Neural progenitor cell (in vitro differentiated cells): Measurements from ENCODE around the gene PLB1. TPM values are rescaled to one million over a fixed set of nuclear protein-coding genes. Genes with fewer than 3 reads are reported as not detected.
A peak's percentile ranks its signal among the peaks of the same experiment; 100 is the strongest.

Source experiments
- DNase-seq: peaks from one replicate; pipeline ENCODE4 v3.0.0-alpha.2; 2016; ENCODE audit warnings: low spot score
- H2AFZ ChIP-seq: fragments of 200-600 bp; sonication (generic); replicated peaks from 2 replicates; pipeline ENCODE4 v1.6.1; 2016; ENCODE audit warnings: antibody characterized with exemption
- H3F3A ChIP-seq: fragments of 200-600 bp; sonication (generic); 2 replicates; pipeline ENCODE4 v1.6.1; 2016; ENCODE audit warnings: antibody characterized with exemption, low read depth
- H3K27ac ChIP-seq: fragments of 200-600 bp; sonication (generic); 2 replicates; pipeline ENCODE4 v1.5.1; 2016; ENCODE audit warnings: mild to moderate bottlenecking
- H3K27me3 ChIP-seq: fragments of 200-600 bp; sonication (generic); 2 replicates; pipeline ENCODE4 v1.6.1; 2016; ENCODE audit warnings: mild to moderate bottlenecking, moderate library complexity
- H3K36me3 ChIP-seq: fragments of 200-600 bp; sonication (generic); 2 replicates; pipeline ENCODE4 v1.5.1; 2016
- H3K4me1 ChIP-seq: fragments of 200-600 bp; sonication (generic); 2 replicates; pipeline ENCODE4 v1.6.1; 2016; ENCODE audit warnings: mixed run types
- H3K4me2 ChIP-seq: fragments of 200-600 bp; sonication (generic); 2 replicates; pipeline ENCODE4 v1.6.1; 2016
- H3K4me3 ChIP-seq: fragments of 200-600 bp; sonication (generic); 2 replicates; pipeline ENCODE4 v1.5.1; 2016
- H3K79me2 ChIP-seq: fragments of 200-600 bp; sonication (generic); 2 replicates; pipeline ENCODE4 v1.6.1; 2016; ENCODE audit warnings: low read depth
- H3K9ac ChIP-seq: fragments of 200-600 bp; sonication (generic); 2 replicates; pipeline ENCODE4 v1.6.1; 2016
- H3K9me3 ChIP-seq: fragments of 200-600 bp; sonication (generic); 2 replicates; pipeline ENCODE4 v1.5.1; 2016; ENCODE audit warnings: low read depth
- H4K20me1 ChIP-seq: fragments of 200-600 bp; sonication (generic); 2 replicates; pipeline ENCODE4 v1.6.1; 2016; ENCODE audit warnings: low read depth
- H3K27ac Mint-ChIP-seq: 3 replicates; pipeline ENCODE4 v1.8.0; 2021; ENCODE audit warnings: mixed read lengths
- H3K27me3 Mint-ChIP-seq: 2 replicates; pipeline ENCODE4 v1.8.0; 2022; ENCODE audit warnings: low read depth, mild to moderate bottlenecking, inconsistent platforms, moderate library complexity, mixed read lengths; ENCODE audit not compliant: insufficient read depth
- H3K36me3 Mint-ChIP-seq: 3 replicates; pipeline ENCODE4 v1.8.0; 2021; ENCODE audit warnings: mixed read lengths
- H3K4me1 Mint-ChIP-seq: 3 replicates; pipeline ENCODE4 v1.8.0; 2021; ENCODE audit warnings: mixed read lengths
- H3K4me3 Mint-ChIP-seq: 3 replicates; pipeline ENCODE4 v1.8.0; 2021; ENCODE audit warnings: mild to moderate bottlenecking, moderate library complexity, mixed read lengths
- H3K9me3 Mint-ChIP-seq: 3 replicates; pipeline ENCODE4 v1.8.0; 2020; ENCODE audit warnings: mixed read lengths
- EZH2 ChIP-seq: fragments of 200-600 bp; sonication (generic); IDR thresholded peaks from 2 replicates; pipeline ENCODE4 v1.6.1; 2017; ENCODE audit warnings: antibody characterized with exemption, mild to moderate bottlenecking, moderate library complexity
- EZH2phosphoT487 ChIP-seq: fragments of 200-600 bp; sonication (generic); IDR thresholded peaks from 2 replicates; pipeline ENCODE4 v1.6.1; 2017; ENCODE audit warnings: antibody characterized with exemption
- total RNA-seq: library from RNA; depleted of rRNA; stranded (reverse); fragments of >200 nt; gene quantifications from 2 replicates; pipeline ENCODE4 v1.2.3, GENCODE V29; 2015; ENCODE audit warnings: low replicate concordance
- TF ChIP-seq, protein P1 (sequence below): fragments of 200-600 bp; sonication (generic); IDR thresholded peaks from 2 replicates; pipeline ENCODE4 v1.5.1; 2017; ENCODE audit warnings: antibody characterized with exemption, mild to moderate bottlenecking

Gene PLB1
- total RNA-seq, 1 donor from 2014 or later = not detected

DNA sequence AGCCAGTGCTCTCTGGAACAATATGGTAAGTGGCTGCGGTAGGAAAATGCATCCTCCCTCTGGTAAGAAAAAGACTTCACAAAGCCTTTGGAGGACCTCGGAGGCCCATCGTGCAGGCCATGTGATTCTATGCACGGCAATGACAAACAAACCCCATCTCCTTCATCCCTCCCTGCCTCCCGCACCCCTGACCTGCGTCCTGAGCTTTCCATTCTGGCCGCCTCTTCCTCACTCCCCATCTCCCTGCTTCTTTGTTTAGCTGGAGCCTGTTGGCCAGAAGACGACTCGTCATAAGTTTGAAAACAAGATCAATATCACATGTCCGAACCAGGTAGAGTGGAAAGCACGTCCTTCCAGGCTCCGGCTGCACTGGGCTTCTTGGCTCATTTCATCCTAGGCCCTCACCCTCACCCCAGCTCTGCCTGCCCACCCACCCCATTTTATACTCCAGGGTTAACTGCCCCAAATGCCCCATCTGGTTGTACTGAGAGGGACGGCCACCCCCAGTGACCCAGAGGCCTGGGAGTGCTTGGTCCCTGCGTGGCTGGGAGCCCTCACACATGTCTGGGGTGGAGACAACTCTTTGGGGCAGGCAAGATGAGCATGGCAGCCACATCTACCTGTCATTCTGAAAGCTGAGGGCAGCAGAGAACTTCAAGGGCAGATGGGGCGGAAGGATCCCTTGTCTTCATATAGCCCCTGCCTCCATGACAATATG is 94.0 kb downstream of the PLB1 start:
- Histone ChIP-seq H3K36me3 (no peaks in the 10 kb centered on the region), H3K27me3 (no peaks in the 10 kb centered on the region), H3F3A (no peaks in the 10 kb centered on the region), H2AFZ (no peak overlapping the region), H3K4me2 (no peak overlapping the region), H4K20me1 (no peaks in the 10 kb centered on the region), H3K9me3 (no peaks in the 10 kb centered on the region), H3K27ac (no peak overlapping the region), H3K79me2 (no peaks in the 10 kb centered on the region), H3K9ac (no peak overlapping the region), H3K4me1 (peaks cover 7% of the 10 kb centered on the region), H3K4me3 (no peak overlapping the region)
- Mint-ChIP-seq H3K4me3 (no peak overlapping the region), H3K4me1 (peaks cover 27% of the 10 kb centered on the region), H3K27me3 (peaks cover 2% of the 10 kb centered on the region), H3K36me3 (no peaks in the 10 kb centered on the region), H3K27ac (peak overlapping the region; percentile 74), H3K9me3 (no peaks in the 10 kb centered on the region)
- no peak for TF ChIP-seq EZH2phosphoT487
- TF ChIP-seq, protein P1, sequence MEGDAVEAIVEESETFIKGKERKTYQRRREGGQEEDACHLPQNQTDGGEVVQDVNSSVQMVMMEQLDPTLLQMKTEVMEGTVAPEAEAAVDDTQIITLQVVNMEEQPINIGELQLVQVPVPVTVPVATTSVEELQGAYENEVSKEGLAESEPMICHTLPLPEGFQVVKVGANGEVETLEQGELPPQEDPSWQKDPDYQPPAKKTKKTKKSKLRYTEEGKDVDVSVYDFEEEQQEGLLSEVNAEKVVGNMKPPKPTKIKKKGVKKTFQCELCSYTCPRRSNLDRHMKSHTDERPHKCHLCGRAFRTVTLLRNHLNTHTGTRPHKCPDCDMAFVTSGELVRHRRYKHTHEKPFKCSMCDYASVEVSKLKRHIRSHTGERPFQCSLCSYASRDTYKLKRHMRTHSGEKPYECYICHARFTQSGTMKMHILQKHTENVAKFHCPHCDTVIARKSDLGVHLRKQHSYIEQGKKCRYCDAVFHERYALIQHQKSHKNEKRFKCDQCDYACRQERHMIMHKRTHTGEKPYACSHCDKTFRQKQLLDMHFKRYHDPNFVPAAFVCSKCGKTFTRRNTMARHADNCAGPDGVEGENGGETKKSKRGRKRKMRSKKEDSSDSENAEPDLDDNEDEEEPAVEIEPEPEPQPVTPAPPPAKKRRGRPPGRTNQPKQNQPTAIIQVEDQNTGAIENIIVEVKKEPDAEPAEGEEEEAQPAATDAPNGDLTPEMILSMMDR = no peak
- TF ChIP-seq EZH2 = no peak
- DNase-seq = no peak

DNA sequence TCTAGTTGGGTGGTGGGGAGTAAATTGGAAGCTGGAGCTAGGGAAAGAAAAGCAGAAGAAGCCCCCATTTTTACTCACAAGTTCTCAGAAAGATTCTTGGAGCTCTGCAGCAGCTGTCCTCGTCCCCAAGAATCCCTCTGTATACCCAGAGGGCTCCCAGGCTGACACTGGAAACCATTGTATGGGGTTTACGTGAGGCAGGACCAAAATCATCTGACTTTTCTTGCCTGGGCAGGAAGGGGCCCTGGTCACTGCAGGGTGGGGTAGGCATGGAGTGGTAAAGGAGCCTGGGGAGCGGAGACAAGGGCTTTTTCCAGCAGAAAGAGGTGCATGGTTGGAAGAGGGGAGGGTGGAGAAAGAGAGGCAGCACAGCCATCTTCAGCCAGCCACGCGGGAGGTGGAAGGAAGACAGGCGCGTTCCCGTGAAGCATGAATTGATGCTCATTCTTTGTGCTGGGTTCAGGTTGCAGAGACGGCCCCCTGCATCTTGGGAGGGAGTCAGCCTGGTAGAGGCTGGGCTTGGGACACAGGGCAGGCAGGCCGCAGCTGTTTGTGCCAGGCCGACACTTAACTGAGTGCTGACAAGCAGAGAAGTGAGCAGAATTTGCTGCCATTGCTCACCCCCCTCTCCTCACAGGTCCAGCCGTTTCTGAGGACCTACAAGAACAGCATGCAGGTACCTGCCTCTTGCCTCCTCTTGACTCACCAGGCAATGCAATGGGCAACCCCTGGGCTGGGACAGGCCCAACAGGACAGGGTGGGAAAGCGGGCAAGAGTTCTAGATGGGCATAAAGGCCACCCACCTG is 94.8 kb downstream of the PLB1 start:
- DNase-seq = peak; percentile 47
- no peaks in the 10 kb centered on the region for H3K36me3 ChIP-seq

DNA sequence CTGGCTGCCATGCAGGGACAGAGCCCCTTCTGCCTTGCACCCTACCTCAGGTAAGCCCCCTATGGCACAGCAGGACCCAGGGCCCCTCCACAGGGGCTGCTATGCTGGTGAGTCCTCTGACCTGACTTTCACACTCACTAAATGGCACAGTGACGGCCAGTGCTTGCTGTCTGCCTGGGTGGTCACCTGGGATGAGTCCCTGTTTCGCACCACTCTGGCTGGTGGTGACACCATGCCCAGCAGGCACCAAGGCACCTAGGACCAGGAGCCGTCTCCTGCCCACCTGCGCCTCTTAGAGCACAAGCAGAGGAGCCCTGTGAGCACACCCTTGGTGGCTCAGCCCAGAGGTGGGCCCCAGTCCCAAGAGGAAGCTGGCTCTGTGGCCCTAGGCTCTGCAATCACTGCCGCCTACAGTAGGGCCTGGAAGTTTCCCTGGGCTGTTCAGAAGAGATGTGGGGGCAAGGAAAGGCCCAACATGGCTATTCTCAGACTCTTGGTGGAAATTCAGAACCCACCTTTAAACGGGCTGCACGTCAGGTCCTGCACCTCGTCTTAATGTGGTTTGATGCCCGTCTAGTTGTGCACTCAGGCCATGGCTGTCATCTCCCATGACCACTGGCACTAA is 96.0 kb downstream of the PLB1 start:
- no peak overlapping the region for H2AFZ ChIP-seq
- H3K4me1 ChIP-seq = peaks cover 7% of the 10 kb centered on the region
- no peak overlapping the region for H3K9ac ChIP-seq
- H3K27me3 ChIP-seq = no peaks in the 10 kb centered on the region
- peaks cover 33% of the 10 kb centered on the region for H3K4me1 Mint-ChIP-seq
- H3K36me3 Mint-ChIP-seq = no peaks in the 10 kb centered on the region
- H3K27me3 Mint-ChIP-seq = peaks cover 3% of the 10 kb centered on the region
- H3K4me3 Mint-ChIP-seq = no peak overlapping the region
- DNase-seq = no peak
- no peaks in the 10 kb centered on the region for H3F3A ChIP-seq
- H3K4me3 ChIP-seq = no peak overlapping the region
- no peak overlapping the region for H3K4me2 ChIP-seq
- H3K9me3 ChIP-seq = no peaks in the 10 kb centered on the region
- no peaks in the 10 kb centered on the region for H4K20me1 ChIP-seq
- TF ChIP-seq EZH2phosphoT487 (no peak), EZH2 (no peak)
- TF ChIP-seq, protein P1 = no peak
- H3K9me3 Mint-ChIP-seq = no peaks in the 10 kb centered on the region
- H3K27ac Mint-ChIP-seq = no peak overlapping the region
- no peaks in the 10 kb centered on the region for H3K36me3 ChIP-seq
- no peak overlapping the region for H3K27ac ChIP-seq
- H3K79me2 ChIP-seq = no peaks in the 10 kb centered on the region

More for the DNA sequence above, 94.8 kb downstream of the PLB1 start:
- Mint-ChIP-seq H3K4me3 (no peak overlapping the region), H3K27ac (peak overlapping the region; percentile 74), H3K36me3 (no peaks in the 10 kb centered on the region), H3K9me3 (no peaks in the 10 kb centered on the region), H3K27me3 (peaks cover 2% of the 10 kb centered on the region), H3K4me1 (peaks cover 31% of the 10 kb centered on the region)
- Histone ChIP-seq H3K4me1 (peaks cover 7% of the 10 kb centered on the region), H3K9ac (no peak overlapping the region), H3K79me2 (no peaks in the 10 kb centered on the region), H3K27me3 (no peaks in the 10 kb centered on the region), H3K27ac (no peak overlapping the region), H3F3A (no peaks in the 10 kb centered on the region), H3K4me2 (no peak overlapping the region), H4K20me1 (no peaks in the 10 kb centered on the region), H2AFZ (peak overlapping the region; percentile 76), H3K4me3 (no peak overlapping the region), H3K9me3 (no peaks in the 10 kb centered on the region)
- TF ChIP-seq, protein P1 = no peak
- TF ChIP-seq EZH2 (no peak), EZH2phosphoT487 (no peak)
